HG03354 (cell line): Measurements from ENCODE around the gene GARIN3.
"Not testable (repeated sequence)": the region's sequence is repeated elsewhere in the genome, so short reads cannot be mapped to it uniquely, and the experiment has no call there.

ENCODE experiments used
- ATAC-seq: cut with Tn5 transposase; IDR thresholded peaks from one replicate; pipeline ENCODE4 v1.9.1; 2021; ENCODE audit warnings: mild to moderate bottlenecking; ENCODE audit not compliant: unreplicated experiment, poor library complexity, severe bottlenecking

The GARIN3 gene

DNA sequence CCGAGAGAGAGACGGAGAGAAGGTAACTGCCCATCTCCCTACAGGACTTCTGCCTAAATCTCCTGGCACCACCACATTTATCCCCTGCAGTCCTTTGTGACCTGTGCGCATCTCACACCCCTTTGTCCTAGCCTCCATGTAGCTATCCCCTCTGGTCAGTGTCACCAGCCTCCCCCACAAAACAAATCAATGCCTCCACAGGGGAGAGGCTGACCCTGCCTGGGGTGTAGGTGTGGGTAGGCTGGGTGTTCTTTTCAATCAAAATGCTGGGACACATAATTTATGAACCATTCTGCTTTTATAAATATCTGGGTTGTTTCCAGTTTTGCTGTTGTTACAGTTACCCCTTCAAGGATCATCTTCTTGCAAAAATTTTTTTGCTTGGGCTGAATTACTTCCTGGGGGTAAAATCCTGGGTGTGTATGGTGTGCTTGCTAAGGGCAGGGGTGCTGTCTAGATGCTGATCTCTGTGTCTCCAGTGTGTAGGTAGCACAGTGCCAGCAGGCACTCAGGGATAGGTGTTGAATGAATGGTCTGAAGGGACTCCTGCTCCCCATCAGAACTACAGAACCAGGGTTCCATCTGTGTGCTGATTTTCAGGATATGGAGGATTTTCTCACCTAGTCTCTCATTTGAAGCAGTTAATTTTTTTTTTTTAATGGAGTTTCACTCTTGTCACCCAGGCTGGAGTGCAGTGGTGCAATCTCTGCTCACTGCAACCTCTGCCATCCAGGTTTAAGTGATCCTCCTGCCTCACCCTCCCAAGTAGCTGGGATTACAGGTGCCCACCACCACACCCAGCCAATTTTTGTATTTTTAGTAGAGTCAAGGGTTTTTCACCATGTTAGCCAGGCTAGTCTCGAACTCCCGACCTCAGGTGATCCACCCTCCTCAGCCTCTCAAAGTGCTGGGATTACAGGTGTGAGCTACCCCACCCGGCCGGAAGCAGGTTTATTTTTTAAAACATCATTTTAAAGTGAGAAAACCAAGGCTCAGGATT is at the start of gene GARIN3:
GARIN3 (minus strand) TSS at position 51 of the 1,000 bp plus-strand sequence. CDS start 96 bp downstream, outside the sequence.
- ATAC-seq: no peak

DNA sequence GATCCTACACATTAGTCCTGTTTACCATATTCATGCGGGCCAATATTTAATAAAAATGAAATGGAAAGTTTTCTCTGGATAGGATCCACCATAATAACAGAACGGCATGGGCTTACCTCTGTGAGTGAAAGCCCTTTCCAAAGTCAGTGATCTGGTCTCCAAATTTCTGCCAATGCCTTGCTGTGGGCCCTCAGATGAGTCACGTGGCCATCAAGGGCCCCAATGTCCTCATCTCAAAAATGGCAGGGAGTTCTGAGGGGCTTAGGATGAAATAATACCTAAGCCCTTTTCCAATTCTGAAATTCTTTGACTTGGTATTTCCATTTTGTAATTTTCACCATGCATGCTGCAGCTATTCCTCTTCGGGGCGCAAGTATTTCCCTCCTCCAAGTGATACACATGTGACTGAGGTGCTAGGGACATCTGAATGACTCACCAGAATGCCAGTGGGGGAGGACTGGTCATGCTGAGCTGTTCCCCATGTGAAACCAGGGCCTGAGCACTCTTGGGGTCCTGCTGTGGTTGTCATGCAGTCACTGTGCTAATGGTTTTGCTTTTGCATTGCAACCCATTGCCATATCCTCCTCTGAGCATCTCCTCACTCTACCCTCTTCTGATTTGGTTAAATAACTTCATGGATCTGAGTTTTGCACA is 49.6 kb upstream of the GARIN3 start:
- peak; percentile 40 for ATAC-seq

DNA sequence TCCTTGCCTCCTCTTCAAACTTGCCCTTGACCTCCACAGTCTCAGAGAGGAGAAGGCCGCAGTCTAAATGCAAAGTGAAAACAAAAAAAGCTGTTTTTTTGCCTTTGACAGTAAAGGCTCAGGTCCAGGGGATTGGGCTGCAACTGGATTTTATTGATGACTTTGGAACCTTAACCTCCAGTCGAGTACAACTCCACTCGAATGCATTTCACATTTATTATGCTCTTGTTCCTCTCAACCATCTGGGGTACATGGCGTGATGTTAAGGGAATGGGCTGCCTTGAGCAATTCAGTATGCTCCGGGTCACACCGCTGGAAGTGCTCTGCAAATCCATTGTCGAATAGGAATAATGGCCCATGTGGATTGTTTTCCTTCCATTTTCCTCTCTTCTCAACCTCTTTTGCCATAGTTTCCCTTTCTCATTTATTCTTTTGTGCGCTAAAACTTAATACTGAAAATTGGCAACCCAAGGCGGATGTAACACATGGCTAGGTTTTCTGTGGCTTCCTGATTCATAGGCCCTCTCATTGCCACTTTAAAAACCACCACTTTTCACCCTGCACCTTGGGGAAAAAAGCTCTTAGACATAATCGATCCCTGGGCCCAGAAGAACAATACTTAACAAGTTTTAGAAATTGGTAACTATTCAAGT is 48.9 kb upstream of the GARIN3 start:
- peak; percentile 56 for ATAC-seq

DNA sequence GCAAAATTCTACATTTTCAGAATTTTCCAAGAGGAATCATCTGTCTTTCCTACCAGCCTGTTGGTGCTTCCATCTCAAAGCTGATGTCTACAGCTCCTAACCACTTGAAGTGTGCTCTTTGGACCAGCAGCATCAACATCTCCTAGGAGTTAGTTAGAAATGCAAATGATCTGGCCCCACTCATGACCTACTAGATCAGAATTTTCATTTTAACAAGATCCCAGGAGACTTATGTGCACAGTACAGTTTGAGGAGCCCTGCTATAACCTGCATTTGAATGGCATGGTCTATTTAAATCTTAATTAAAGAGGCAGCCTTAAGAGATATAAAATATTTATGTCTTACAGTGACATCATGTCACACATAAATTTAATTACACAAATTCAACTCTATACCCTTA is 48.4 kb upstream of the GARIN3 start:
- no peak for ATAC-seq

DNA sequence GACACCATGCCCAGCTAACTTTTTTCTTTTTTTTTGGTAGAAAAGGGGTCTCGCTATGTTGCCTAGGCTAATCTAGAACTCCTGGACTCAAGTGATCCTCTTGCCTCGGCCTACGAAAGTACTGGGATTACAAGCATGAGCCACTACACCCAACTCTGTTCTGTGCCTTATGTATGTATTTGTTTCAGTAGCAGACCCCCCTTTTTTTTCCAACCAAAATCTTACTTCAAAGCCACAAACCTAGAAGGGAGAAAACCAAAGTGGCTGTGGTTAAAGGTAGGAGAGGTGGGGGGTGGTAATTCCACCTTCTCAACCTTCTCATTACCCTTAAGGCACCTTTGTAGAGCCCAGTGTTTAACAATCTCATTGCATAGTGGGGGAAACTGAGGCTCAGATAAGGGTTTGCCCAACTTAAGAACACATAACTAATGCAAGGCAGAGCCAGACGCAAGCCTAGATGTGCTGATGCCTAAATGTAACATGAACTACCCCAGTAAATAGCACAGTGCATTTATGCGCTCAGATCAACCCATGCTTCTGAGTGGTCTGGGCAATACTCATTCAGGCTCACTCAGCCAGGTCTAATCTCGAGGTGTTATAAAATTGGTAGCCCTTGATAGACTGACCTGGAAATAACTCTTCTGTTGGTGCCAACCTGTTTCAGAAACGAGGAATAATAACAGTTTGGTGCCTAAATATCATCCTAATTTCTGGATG is 47.6 kb upstream of the GARIN3 start:
- no peak for ATAC-seq

DNA sequence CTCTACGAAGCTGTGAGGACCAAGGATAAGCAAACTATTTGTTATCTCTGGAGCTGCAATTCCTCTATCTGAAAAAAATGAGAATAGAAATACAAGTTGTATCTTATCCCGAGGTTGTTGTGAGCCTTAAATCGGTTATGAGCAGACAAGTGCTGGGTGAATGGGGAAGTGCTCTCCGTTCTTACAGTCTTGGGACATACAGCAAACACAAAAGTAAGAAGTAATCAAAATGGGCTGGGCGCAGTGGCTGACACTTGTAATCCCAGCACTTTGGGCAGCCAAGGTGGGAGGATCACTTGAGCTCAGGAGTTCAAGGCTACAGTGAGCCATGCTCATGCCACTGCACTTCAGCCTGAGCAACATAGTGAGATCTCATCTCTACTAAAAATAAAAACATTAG is 46.2 kb upstream of the GARIN3 start:
- ATAC-seq: no peak

DNA sequence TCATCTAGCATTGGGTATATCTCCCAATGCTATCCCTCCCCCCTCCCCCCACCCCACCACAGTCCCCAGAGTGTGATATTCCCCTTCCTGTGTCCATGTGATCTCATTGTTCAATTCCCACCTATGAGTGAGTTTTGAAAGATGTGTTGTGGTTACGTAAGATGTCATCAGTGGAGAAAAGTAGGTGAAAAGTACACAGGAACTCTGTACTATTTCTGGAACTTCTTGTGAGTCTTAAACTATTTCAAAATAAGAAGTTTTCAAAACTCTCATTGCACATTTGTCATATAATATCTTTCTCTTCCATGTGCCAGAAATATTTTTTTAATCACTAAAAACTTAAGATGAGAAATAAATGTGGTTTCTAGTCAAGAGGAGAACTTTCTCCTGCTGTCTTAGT is 44.6 kb upstream of the GARIN3 start:
- ATAC-seq: not testable (repeated sequence)

DNA sequence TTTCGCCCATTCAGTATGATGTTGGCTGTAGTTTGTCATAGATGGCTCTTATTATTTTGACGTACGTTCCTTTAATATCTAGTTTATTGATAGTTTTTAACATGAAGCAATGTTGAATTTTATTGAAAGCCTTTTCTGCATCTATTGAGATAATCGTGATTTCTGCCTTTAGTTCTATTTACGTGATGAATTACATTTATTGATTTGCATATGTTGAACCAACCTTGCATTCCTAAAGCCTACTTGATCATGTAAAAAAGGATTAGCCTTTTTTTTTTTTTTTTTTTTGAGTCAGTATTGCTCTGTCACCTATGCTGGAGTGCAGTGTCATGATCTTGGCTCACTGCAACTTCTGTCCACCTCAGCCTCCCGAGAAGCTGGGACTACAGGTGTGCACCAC is 39.6 kb upstream of the GARIN3 start:
- ATAC-seq: no peak

DNA sequence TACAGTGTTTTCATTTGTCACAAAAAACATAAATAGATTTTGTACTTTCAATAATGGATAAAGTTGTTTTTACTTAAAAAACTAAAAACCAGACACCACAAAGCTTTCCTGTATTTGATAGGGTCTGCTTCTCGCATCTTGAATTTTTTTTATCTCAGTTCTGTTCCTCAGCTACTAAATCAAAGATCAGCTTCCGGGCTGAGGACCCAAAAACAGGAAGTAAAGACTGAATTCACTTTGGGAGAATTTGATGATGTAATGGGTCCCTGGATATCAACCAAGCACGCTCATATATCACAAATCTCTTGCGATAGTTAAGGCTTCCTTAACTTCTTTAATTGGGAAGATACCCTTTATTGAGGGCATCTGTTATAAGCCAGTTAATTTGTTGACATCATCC is 38.7 kb upstream of the GARIN3 start:
- ATAC-seq: no peak

DNA sequence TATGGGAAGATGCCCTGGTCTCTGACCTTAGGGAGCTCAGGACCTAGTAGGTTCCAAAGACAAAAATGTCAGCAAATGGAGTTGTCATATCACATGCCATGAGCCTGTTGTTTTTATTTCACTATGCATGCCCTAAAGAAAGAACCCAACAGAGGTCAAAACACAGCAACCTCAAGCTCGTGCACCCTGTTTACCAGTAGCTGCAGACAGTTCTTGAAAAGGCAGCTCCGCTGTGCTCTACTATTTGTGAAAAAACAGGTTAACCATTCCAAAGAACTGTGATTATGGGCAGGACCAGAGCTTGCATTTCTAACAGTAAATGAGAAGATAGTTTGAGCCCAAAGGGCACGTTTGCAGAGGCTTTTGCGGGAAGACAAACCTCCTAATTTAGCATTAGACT is 37.4 kb upstream of the GARIN3 start:
- no peak for ATAC-seq

DNA sequence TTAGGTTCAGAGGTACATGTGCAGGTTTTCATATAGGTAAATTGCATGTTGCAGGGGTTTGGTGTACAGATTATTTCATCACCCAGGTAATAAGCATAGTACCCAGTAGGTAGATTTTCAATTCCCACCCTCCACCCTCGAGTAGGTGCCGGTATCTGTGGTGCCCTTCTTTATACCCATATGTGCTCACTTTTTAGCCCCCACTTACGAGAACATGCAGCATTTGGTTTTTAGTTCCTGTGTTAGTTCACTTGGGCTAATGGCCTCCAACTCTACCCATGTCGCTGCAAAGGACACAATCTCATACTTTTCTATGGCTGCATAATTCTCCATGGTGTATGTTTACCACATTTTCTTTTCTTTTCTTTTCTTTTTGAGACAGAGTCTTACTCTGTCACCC is 35.8 kb upstream of the GARIN3 start:
- no peak for ATAC-seq

DNA sequence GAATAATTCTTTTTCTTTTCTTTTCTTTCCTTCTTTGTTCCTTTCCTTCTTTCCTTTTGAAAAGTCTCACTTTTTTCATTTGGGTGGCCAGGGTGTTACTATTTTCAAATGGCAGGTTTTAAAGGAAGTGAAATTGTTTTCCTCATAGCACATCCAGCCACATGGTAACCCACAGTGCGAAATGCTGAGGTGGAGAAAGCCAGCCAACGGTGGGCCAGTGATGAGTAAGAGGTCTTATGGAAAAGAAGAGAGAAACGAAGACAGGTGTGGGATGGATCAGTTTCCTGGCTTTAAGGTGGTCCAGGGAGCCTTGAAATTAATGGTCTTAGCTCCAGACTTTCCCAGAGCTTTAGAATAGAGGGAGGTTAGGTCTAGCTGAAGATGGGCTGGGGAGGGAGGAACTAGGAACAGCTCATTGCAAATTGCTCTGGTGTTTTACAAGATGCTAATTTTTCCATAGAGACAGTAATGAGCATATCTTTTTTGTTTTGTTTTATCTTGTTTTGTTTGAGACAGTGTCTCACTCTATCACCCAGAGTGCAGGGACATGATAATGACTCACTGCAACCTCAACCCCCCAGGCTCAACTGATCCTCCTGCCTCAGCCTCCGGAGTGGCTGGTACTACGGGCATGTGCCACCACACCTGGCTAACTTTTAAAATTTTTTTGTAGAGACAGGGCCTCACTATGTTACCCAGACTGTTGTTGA is 32.4 kb upstream of the GARIN3 start:
- no peak for ATAC-seq

DNA sequence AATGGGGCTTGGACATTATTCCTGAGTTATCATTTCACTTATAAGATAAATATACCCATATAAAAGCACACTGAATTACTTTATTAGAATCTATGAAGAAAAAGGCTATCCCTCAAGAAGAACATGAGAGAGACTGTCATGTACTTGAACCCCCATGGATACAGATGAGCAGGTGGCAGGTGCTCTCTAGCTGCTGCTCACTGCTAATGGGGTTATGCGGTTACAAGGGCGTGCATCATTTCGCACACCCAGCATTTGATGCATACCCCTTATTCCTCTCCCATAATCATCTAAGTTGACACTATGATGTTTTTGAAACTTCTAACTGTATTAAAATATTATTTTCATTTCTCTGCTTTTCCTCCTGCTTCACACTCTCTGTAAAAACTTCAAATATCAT is 31.0 kb upstream of the GARIN3 start:
- ATAC-seq: peak; percentile 65

DNA sequence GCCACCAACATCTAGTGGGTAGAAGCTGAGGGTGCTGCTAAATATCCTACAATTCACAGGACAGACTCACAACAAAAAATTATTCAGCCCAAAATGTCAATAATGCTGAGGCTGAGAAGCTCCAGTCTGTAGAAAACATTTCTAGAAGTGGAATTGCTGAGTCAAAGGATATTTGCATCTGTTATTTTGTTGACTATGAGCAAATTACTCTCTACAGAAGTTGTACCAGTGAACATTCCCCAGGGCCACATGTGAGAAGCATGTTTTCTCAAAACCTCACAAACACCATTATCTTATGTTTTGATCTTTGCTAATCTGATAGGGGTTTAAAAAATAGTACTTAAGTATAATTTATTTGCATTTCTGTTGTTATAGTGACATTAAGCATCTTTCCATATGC is 30.0 kb upstream of the GARIN3 start:
- peak; percentile 69 for ATAC-seq

DNA sequence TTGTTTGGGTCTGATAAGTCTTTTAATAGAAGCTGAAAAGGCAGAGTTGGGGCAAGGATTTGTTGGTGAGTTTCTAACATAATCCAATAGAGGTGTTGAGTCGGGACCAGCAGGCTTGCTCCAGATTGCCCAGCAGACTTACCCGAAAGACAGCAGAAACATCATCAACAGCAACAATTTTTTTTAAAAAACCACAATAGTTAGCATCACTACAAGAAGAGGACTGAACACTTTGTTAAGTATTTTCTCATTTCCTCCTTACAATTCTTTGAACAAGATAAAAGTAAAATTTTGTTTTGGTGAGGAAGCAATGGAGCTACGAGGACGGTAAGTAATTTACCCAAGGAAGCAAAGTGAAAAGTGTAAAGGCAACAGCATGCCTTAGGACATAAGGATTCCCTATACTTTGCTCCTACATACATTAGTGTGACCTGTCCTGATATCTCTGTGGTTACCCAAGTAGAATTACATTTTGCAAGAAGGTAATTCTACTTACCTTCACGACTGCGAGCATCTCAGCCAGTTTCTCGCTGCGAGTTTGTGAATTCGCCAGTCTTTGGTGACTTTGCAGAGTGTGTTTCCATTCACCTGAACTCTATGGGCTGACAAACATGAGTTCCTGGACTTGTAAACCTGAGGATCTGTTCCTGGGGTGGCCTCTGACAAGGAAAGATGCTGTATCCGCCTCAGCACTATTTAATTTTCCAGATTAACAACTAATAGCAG is 27.8 kb upstream of the GARIN3 start:
- no peak for ATAC-seq

DNA sequence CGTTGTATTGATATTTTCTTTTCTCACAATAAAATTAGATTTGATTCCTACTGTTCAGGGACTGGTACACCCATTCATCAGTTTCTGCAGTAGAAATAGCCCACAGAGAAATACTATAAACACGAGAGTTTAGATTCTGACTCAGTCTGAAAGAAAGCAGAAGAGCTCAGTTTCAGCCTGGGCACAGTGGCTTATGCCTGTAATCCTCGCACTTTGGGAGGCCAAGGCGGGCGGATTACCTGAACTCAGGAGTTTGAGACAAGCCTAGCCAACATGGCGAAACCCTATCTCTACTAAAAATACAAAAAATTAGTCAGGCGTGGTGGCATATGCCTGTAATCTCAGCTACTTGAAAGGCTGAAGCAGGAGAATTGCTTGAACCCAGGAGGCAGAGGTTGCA is 23.2 kb upstream of the GARIN3 start:
- no peak for ATAC-seq

DNA sequence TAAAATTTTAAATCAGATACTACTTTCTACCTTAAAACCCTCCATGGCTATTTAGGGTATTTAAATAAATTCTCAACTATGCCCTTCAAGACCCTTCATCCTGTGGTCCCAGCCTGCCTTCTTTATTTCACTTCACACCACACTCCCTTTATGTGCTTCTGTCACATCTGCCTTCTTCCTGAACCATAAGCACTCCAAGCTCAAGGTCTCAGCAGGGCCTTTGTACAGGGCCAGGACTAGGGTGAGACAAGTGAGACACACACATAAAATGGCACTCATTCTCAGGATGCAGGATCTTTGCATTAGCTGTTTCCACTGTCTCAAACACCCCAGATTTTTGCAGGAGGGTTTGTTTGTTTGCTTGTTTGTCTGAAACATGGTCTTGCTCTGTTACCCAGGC is 22.2 kb upstream of the GARIN3 start:
- ATAC-seq: no peak

DNA sequence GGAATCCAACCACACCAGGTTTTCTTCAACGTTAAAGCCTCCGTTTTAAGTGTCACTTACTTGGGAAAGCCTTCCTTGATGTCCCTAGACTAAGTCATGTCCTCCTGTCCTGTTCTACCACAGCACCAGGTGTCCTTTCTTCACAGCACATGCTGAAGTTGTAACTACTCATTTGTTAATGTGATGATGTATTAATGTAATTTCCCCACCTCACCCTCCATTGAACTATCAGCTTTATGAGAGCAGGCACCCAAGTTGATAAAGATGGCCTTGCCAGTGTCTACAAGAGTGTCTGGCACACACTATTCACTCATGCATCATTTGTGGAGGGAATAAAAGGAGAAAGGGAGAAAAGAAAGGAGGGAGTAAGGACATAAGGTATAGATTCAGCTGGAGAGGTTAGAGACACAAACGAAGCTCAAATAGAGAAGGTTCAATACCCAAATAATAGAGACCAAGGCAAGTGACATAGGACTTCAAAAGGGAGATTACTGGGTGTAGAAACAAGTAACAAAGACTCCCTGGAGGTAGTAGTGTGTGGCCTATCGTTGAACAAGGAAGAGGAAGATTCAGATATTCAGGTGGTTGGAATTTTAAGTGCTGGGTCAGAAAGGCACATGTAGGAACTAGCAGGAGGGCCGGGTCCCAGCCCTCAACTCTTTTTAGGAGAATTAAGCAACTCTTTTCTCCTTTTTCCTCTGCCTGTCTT is 21.1 kb upstream of the GARIN3 start:
- ATAC-seq: no peak
